22Rv1 (cell line): Measurements from ENCODE around the gene PLD5.

Experiments used
- H3K27ac ChIP-seq: fragments of 450-650 bp; 2 replicates; pipeline ENCODE4 v1.5.1; 2017
- CTCF ChIP-seq: fragments of 450-650 bp; IDR thresholded peaks from 2 replicates; pipeline ENCODE4 v1.5.1; 2017; ENCODE audit warnings: mild to moderate bottlenecking
- ZFX ChIP-seq: fragments of 450-650 bp; IDR thresholded peaks from 2 replicates; pipeline ENCODE4 v1.6.1; 2017; ENCODE audit warnings: antibody characterized with exemption, borderline replicate concordance

Gene PLD5

GRCh38 chr1:242440757-242441156 lies 83.7 kb downstream of the PLD5 start:
- TF ChIP-seq CTCF (no peak), ZFX (no peak)
- no peak overlapping the region for H3K27ac ChIP-seq

GRCh38 chr1:242435200-242435599 lies 89.3 kb downstream of the PLD5 start:
- no peak overlapping the region for H3K27ac ChIP-seq
- TF ChIP-seq ZFX (no peak), CTCF (no peak)

GRCh38 chr1:242432491-242433095 lies 91.9 kb downstream of the PLD5 start:
- no peak for TF ChIP-seq CTCF
- no peak overlapping the region for H3K27ac ChIP-seq

GRCh38 chr1:242431786-242432185 lies 92.7 kb downstream of the PLD5 start:
- no peak overlapping the region for H3K27ac ChIP-seq
- TF ChIP-seq CTCF = no peak
- no peak for TF ChIP-seq ZFX

GRCh38 chr1:242430956-242431355 lies 93.5 kb downstream of the PLD5 start:
- no peak overlapping the region for H3K27ac ChIP-seq
- TF ChIP-seq ZFX (no peak), CTCF (no peak)

- no peak overlapping the region for H3K27ac ChIP-seq
- no peak for TF ChIP-seq ZFX
- no peak for TF ChIP-seq CTCF
Measured at GRCh38 chr1:242428399-242429190, 95.9 kb downstream of the PLD5 start.

- no peak for TF ChIP-seq CTCF
- TF ChIP-seq ZFX = no peak
- no peak overlapping the region for H3K27ac ChIP-seq
Measured at GRCh38 chr1:242427519-242427918, 97.0 kb downstream of the PLD5 start.
